H1 (cell line): Measurements from ENCODE around the gene CRACDL. TPM values are rescaled to one million over a fixed set of nuclear protein-coding genes. Genes with fewer than 3 reads are reported as not detected.

ENCODE experiments used
- CTCF ChIA-PET: fragments of 300-600 bp; sonication (Branson Sonifier 250); formaldehyde crosslinking; loops from one replicate; lab custom pipeline; 2021; ENCODE audit not compliant: partially characterized antibody; lab: Charles Lee
- POLR2A ChIA-PET: fragments of 300-600 bp; sonication (Branson Sonifier 250); formaldehyde crosslinking; loops from one replicate; lab custom pipeline; 2021; ENCODE audit warnings: inconsistent platforms; ENCODE audit not compliant: partially characterized antibody; lab: Charles Lee
- DNase-seq, 2 experiments: peaks; one replicate each; pipeline versions ENCODE4 v3.0.0 to v3.0.0-alpha.2; 2010 to 2022; ENCODE audit warnings: low spot score in 2 of 2, low read depth in 1 of 2, mixed read lengths in 1 of 2
- FAIRE-seq: peaks from 2 replicates; lab custom pipeline; 2011; peaks lifted over from hg19 to GRCh38; lab: Jason Lieb, UNC
- H2AFZ ChIP-seq: 2 replicates; pipeline ENCODE4 v1.8.1; 2012; ENCODE audit warnings: low read length, inconsistent platforms
- H2AK5ac ChIP-seq: 2 replicates; pipeline ENCODE4 v1.6.1; 2013; ENCODE audit warnings: low read depth, low read length
- H2BK120ac ChIP-seq: replicated peaks from 2 replicates; pipeline ENCODE3; 2013; ENCODE audit warnings: low read depth, low read length, inconsistent platforms
- H2BK12ac ChIP-seq: 2 replicates; pipeline ENCODE4 v1.6.1; 2013; ENCODE audit warnings: low read depth, low read length
- H2BK15ac ChIP-seq: 2 replicates; pipeline ENCODE4 v1.6.1; 2013; ENCODE audit warnings: low read length
- H2BK20ac ChIP-seq: 2 replicates; pipeline ENCODE4 v1.6.1; 2013; ENCODE audit warnings: low read length
- H2BK5ac ChIP-seq: 2 replicates; pipeline ENCODE4 v1.6.1; 2013; ENCODE audit warnings: low read depth, low read length
- H3K14ac ChIP-seq: 2 replicates; pipeline ENCODE4 v1.6.1; 2013; ENCODE audit warnings: inconsistent platforms; ENCODE audit not compliant: insufficient read length
- H3K18ac ChIP-seq: 2 replicates; pipeline ENCODE4 v1.6.1; 2013; ENCODE audit warnings: low read length; ENCODE audit errors: extremely low read depth
- H3K23ac ChIP-seq: 2 replicates; pipeline ENCODE4 v1.6.1; 2013; ENCODE audit warnings: inconsistent platforms; ENCODE audit not compliant: insufficient read length
- H3K23me2 ChIP-seq: 2 replicates; pipeline ENCODE4 v1.6.1; 2013; ENCODE audit warnings: low read depth, low read length
- H3K27ac ChIP-seq: 2 replicates; pipeline ENCODE4 v1.6.1; 2011; ENCODE audit warnings: low read depth, low read length, inconsistent platforms
- H3K27me3 ChIP-seq, 4 experiments: replicated peaks in 1 of 4; 1 replicate in 1 of 4; 2 replicates in 3 of 4; pipeline versions ENCODE4 v1.6.1 to v1.8.1; 2011 to 2013; ENCODE audit warnings: low read length in 3 of 4, mild to moderate bottlenecking in 3 of 4, inconsistent platforms in 2 of 4, mixed read lengths in 2 of 4, moderate library complexity in 1 of 4; ENCODE audit not compliant: control insufficient read depth in 3 of 4, insufficient read depth in 3 of 4; ENCODE audit errors: extremely low read depth in 1 of 4
- H3K36me3 ChIP-seq, 4 experiments: 2 replicates each; pipeline versions ENCODE4 v1.6.1 to v1.8.1; 2011 to 2013; ENCODE audit warnings: mild to moderate bottlenecking in 4 of 4, low read length in 3 of 4, moderate library complexity in 2 of 4, control low read depth in 1 of 4, inconsistent platforms in 1 of 4; ENCODE audit not compliant: insufficient read depth in 4 of 4, control insufficient read depth in 2 of 4
- H3K4ac ChIP-seq: replicated peaks from 2 replicates; pipeline ENCODE3; 2013; ENCODE audit warnings: low read length, low read depth, mixed read lengths, inconsistent platforms; ENCODE audit not compliant: insufficient read length
- H3K4me1 ChIP-seq, 4 experiments: replicated peaks in 1 of 4; 1 replicate in 1 of 4; 2 replicates in 3 of 4; pipeline versions ENCODE4 v1.6.1 to v1.8.1; 2011 to 2013; ENCODE audit warnings: low read length in 3 of 4, inconsistent platforms in 2 of 4, mixed read lengths in 1 of 4; ENCODE audit not compliant: insufficient read depth in 4 of 4, control insufficient read depth in 3 of 4
- H3K4me2 ChIP-seq, 2 experiments: 2 replicates each; pipeline versions ENCODE4 v1.6.1 to v1.8.1; 2011 to 2013; ENCODE audit warnings: low read depth in 2 of 2, low read length in 2 of 2, control low read depth in 1 of 2, inconsistent platforms in 1 of 2, mild to moderate bottlenecking in 1 of 2; ENCODE audit not compliant: insufficient read depth in 1 of 2
- H3K4me3 ChIP-seq, 4 experiments: fragments of 200-600, 300-600 bp in 1 of 4; sonication (generic), shearing (Covaris generic), sonication (Bioruptor Twin) in 1 of 4; 2 replicates each; pipeline versions ENCODE4 v1.5.1 to v1.8.1; 2011 to 2016; ENCODE audit warnings: low read length in 4 of 4, low read depth in 3 of 4, control low read depth in 2 of 4, inconsistent platforms in 2 of 4, mild to moderate bottlenecking in 2 of 4, mixed read lengths in 1 of 4, moderate library complexity in 1 of 4; ENCODE audit not compliant: insufficient read depth in 2 of 4; ENCODE audit errors: extremely low read depth in 1 of 4
- H3K56ac ChIP-seq: replicated peaks from 2 replicates; pipeline ENCODE3; 2013; ENCODE audit warnings: low read depth, mild to moderate bottlenecking, mixed read lengths, low read length, inconsistent platforms; ENCODE audit not compliant: insufficient read length
- H3K79me1 ChIP-seq: 2 replicates; pipeline ENCODE4 v1.6.1; 2013; ENCODE audit warnings: low read depth, low read length, control low read depth
- H3K79me2 ChIP-seq, 2 experiments: 2 replicates each; pipeline versions ENCODE4 v1.6.1 to v1.8.1; 2012 to 2013; ENCODE audit warnings: low read length in 2 of 2, mild to moderate bottlenecking in 2 of 2, inconsistent platforms in 1 of 2; ENCODE audit not compliant: insufficient read depth in 2 of 2, control insufficient read depth in 1 of 2
- H3K9ac ChIP-seq, 4 experiments: replicated peaks in 1 of 4; 1 replicate in 1 of 4; 2 replicates in 3 of 4; pipeline versions ENCODE4 v1.6.1 to v1.8.1; 2011 to 2013; ENCODE audit warnings: low read depth in 3 of 4, low read length in 3 of 4, control low read depth in 2 of 4, mild to moderate bottlenecking in 2 of 4, moderate library complexity in 2 of 4, inconsistent platforms in 1 of 4; ENCODE audit errors: extremely low read depth in 1 of 4
- H3K9me3 ChIP-seq, 2 experiments: 2 replicates each; pipeline versions ENCODE4 v1.6.1 to v1.8.1; 2012 to 2013; ENCODE audit warnings: mild to moderate bottlenecking in 2 of 2, moderate library complexity in 2 of 2, control low read depth in 1 of 2, inconsistent platforms in 1 of 2, low read depth in 1 of 2, low read length in 1 of 2, mixed read lengths in 1 of 2; ENCODE audit not compliant: insufficient read depth in 2 of 2
- H4K20me1 ChIP-seq, 2 experiments: replicated peaks in 1 of 2; 2 replicates each; pipeline versions ENCODE3 to v1.8.1; 2011 to 2013; ENCODE audit warnings: inconsistent platforms in 2 of 2, low read length in 2 of 2, mild to moderate bottlenecking in 1 of 2; ENCODE audit not compliant: insufficient read depth in 2 of 2, control insufficient read depth in 1 of 2
- H4K5ac ChIP-seq: 2 replicates; pipeline ENCODE4 v1.6.1; 2013; ENCODE audit warnings: low read length, low read depth, mixed read lengths, inconsistent platforms; ENCODE audit not compliant: insufficient read length
- H4K8ac ChIP-seq: 2 replicates; pipeline ENCODE4 v1.8.0; 2013; ENCODE audit warnings: mild to moderate bottlenecking, moderate library complexity, low read length, inconsistent platforms; ENCODE audit not compliant: insufficient read depth; ENCODE audit errors: extremely low read depth
- H4K91ac ChIP-seq: replicated peaks from 2 replicates; pipeline ENCODE3; 2013; ENCODE audit warnings: low read length, mixed read lengths, inconsistent platforms; ENCODE audit not compliant: insufficient read length
- BRCA1 ChIP-seq: IDR thresholded peaks from 2 replicates; pipeline ENCODE4 v1.6.1; 2012; ENCODE audit warnings: low read depth, low read length, improper control_type of control experiment
- CBX5 ChIP-seq: fragments of 300-800, 300-1000 bp; sonication (generic); IDR thresholded peaks from 2 replicates; pipeline ENCODE4 v1.7.1; 2016; ENCODE audit warnings: antibody characterized with exemption, low read length, low read depth
- GABPA ChIP-seq: IDR thresholded peaks from 2 replicates; pipeline ENCODE4 v1.6.1; 2011; ENCODE audit warnings: mild to moderate bottlenecking, low read length, moderate library complexity, borderline replicate concordance; ENCODE audit not compliant: insufficient read depth
- JUN ChIP-seq: IDR thresholded peaks from 2 replicates; pipeline ENCODE4 v1.6.1; 2011; ENCODE audit warnings: low read depth, mild to moderate bottlenecking, improper control_type of control experiment, low read length
- JUND ChIP-seq: IDR thresholded peaks from 2 replicates; pipeline ENCODE4 v1.6.1; 2011; ENCODE audit warnings: mild to moderate bottlenecking, improper control_type of control experiment, low read length
- SP1 ChIP-seq: IDR thresholded peaks from 2 replicates; pipeline ENCODE4 v1.6.1; 2011; ENCODE audit warnings: low read depth, low read length
- WGBS, 2 experiments: shearing (Covaris generic) in 1 of 2; methylation state at CpG; one replicate each; pipeline versions ENCODE4 v1.1.6 to v1.1.7; 2013 to 2015; ENCODE audit warnings: low lambda C conversion rate in 2 of 2, mixed read lengths in 2 of 2, inconsistent platforms in 1 of 2, low coverage in 1 of 2, missing lambda C conversion rate in 1 of 2; ENCODE audit not compliant: insufficient replicate concordance in 2 of 2, insufficient coverage in 1 of 2, insufficient read length in 1 of 2; ENCODE audit errors: extremely low coverage in 1 of 2, missing lambda C conversion rate in 1 of 2; 5-methylcytosine and 5-hydroxymethylcytosine counted together
- polyA plus RNA-seq, 7 experiments: library from polyadenylated mRNA; depleted of rRNA in 3 of 7; stranded (reverse) in 5 of 7; unstranded in 2 of 7; fragments of >200 nt in 5 of 7; fragments of 200-250 nt in 2 of 7; gene quantifications; 1 replicate in 5 of 7; 2 replicates in 1 of 7; 4 replicates in 1 of 7; pipeline versions ENCODE4 v1.2.1 to v1.2.3, GENCODE V29; 2011 to 2013; ENCODE audit warnings: missing spikeins in 2 of 7, mixed read lengths in 2 of 7
- total RNA-seq: library from RNA; stranded (reverse); fragmentation: NEBNext Ultra II Directional; extraction: Animal tissue kit (Norgen Biotek cat#: 25700); gene quantifications from 2 replicates; pipeline ENCODE4 v1.2.1, GENCODE V29; 2021

CRACDL gene
- total and polyA plus RNA-seq, 2 of the 8 experiments (the other 6 are each of a cell fraction or from before 2014, with no cell fraction given), result 0.07 to 0.38 TPM

DNA sequence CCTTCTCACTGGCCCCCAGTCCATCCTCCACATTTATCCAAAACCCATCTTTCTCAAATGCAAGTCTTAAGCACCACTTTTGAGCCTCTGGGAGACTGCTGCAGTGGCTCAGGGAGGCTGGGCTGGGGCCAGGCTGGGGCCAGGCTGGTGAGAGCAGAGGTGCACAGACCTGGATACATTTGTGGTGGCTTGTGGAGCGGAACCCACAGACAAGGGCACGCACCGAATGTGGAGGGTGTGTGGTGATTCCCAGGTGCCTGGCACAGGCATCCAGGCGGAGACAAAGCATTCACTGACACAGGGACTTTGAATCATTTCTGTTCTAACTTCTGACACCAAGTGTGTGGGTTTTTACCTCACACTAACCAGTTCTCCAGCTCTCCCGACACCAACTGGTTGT is 162.9 kb downstream of the CRACDL start:
- H3K9me3 ChIP-seq, result 0 out of 4 replicates have a peak, but pooled peaks cover 0 to 3% of the 10 kb centered on the region in 2 experiments
- POLR2A ChIA-PET, result interaction anchor here (1.9 kb wide), 1 partner anchor 15 kb away, joined by 4 read pairs; no protein-coding TSS in a partner anchor
- peak overlapping the region; percentile 36 for H4K91ac ChIP-seq
- H3K79me2 ChIP-seq, result no peaks in the 10 kb centered on the region
- no peaks in the 10 kb centered on the region for H3K79me1 ChIP-seq
- H2BK20ac ChIP-seq, result no peak overlapping the region; the same call in 1 of the 2 replicates
- H3K4me2 ChIP-seq, result no peak overlapping the region
- no peak overlapping the region for H4K5ac ChIP-seq
- no peak for DNase-seq
- 0 out of 2 replicates have a peak overlapping the region, but pooled peaks have one; percentile 72 for H2BK5ac ChIP-seq
- no peak overlapping the region for H3K56ac ChIP-seq
- 0 out of 2 replicates have a peak overlapping the region, but pooled peaks have one; percentile 60 for H2BK12ac ChIP-seq
- H4K8ac ChIP-seq, result peak overlapping the region; percentile 20; the same call in 1 of the 2 replicates
- H3K4ac ChIP-seq, result no peak overlapping the region
- TF ChIP-seq JUN, result no peak
- TF ChIP-seq JUND, result no peak
- no peak for TF ChIP-seq SP1
- no peak for TF ChIP-seq CBX5
- no peak for TF ChIP-seq BRCA1
- TF ChIP-seq GABPA, result no peak
- H3K14ac ChIP-seq, result no peak overlapping the region
- no peak overlapping the region for H3K9ac ChIP-seq
- no peaks in the 10 kb centered on the region for H3K36me3 ChIP-seq
- no peaks in the 10 kb centered on the region for H3K27me3 ChIP-seq
- no peak overlapping the region for H3K18ac ChIP-seq
- WGBS, 2 experiments, result 91% methylated on average over 5 of the region's 5 CpGs; no CpG with 5 or more reads in 1 of the 2 experiments
- no peak overlapping the region for H2BK15ac ChIP-seq
- H3K4me3 ChIP-seq, result no peak overlapping the region
- no peaks in the 10 kb centered on the region for H4K20me1 ChIP-seq
- peaks cover 3 to 9% (median 5%) of the 10 kb centered on the region in 4 experiments; a peak in 5 of 7 replicates for H3K4me1 ChIP-seq
- CTCF ChIA-PET, result interaction anchor here (0.7 to 1.1 kb wide), 2 partner anchors 22 to 44 kb away, joined by 3 read pairs; no protein-coding TSS in a partner anchor
- H3K27ac ChIP-seq, result no peak overlapping the region
- FAIRE-seq, result no peak
- no peak overlapping the region for H2BK120ac ChIP-seq
- no peaks in the 10 kb centered on the region for H3K23me2 ChIP-seq
- H2AFZ ChIP-seq, result peak overlapping the region; percentile 60; the same call in 1 of the 2 replicates
- 0 out of 2 replicates have a peak overlapping the region, but pooled peaks have one; percentile 45 for H2AK5ac ChIP-seq
- no peak overlapping the region for H3K23ac ChIP-seq
